ENCODE measurements around the gene TNNT1.

DNA sequence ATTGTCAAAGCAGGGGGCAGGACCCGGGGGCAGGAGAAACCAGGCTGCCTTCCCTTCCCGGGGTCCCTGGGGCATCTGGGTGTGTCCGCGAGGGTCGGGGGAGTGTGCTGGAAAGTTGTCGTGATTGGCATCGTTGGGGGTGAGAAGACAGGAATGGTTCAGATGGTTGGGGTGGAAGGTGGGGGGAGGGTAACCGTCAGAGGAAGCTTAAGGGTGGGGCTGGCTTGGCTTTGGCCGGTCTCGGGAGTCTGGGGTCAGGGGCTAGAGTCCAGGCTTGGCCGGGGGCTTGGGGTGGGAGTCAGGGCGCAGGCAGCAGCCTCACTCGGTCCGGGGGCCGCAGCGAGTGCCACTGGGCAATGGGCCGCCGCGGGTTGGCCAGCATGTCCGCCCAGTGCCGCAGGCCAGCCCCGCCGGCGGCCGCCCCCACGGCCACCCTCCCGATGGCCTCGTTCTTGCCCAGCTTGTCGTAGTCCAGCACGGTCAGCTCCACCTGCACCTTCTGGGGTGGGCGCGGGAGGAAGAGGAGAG is 24.2 kb upstream of the TNNT1 start:
- TF ChIP-seq ELF4 (IDR thresholded peaks at IDR 0.05) (no peak), L3MBTL2 (conservative IDR thresholded peaks at IDR 0.05) (no peak), SUZ12 (IDR thresholded peaks at IDR 0.05) (no peak)
